Measurements from ENCODE around the gene HDAC7.

The HDAC7 gene

DNA sequence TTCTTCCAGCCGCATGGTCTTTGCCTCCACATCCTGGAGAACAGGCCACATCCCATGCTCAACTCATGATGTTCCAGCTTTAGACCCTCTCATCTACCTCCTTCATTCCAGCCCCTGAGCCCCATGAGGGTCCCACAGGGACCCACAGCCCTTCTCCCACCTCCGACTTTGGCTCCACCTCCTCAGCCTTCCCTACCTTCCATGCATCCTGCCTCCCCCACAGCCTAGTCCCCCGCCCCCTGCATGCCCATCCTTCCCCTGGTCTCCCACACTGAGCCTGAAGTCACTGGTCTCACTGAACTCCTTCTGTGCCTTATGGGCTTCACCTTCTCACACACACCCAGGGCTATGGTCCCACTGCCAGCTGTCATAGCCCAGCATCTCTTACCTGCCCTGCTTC is 70.8 kb downstream of the HDAC7 start:
- ChIA-PET POLR2A (no interaction called here), CTCF (interaction anchor here (1.5 to 46.2 kb wide), 2 partner anchors 9 to 33 kb away, joined by 5 to 1524 read pairs; partner anchors contain the start of genes RAPGEF3 and SLC48A1)
- no peak for DNase-seq (ENCODE audit: extremely low spot score)
- TF ChIP-seq, protein P1, sequence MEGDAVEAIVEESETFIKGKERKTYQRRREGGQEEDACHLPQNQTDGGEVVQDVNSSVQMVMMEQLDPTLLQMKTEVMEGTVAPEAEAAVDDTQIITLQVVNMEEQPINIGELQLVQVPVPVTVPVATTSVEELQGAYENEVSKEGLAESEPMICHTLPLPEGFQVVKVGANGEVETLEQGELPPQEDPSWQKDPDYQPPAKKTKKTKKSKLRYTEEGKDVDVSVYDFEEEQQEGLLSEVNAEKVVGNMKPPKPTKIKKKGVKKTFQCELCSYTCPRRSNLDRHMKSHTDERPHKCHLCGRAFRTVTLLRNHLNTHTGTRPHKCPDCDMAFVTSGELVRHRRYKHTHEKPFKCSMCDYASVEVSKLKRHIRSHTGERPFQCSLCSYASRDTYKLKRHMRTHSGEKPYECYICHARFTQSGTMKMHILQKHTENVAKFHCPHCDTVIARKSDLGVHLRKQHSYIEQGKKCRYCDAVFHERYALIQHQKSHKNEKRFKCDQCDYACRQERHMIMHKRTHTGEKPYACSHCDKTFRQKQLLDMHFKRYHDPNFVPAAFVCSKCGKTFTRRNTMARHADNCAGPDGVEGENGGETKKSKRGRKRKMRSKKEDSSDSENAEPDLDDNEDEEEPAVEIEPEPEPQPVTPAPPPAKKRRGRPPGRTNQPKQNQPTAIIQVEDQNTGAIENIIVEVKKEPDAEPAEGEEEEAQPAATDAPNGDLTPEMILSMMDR (IDR thresholded peaks at IDR 0.05; ENCODE audit: control extremely low read depth, extremely low read depth, low read depth, missing control alignments), result no peak

DNA sequence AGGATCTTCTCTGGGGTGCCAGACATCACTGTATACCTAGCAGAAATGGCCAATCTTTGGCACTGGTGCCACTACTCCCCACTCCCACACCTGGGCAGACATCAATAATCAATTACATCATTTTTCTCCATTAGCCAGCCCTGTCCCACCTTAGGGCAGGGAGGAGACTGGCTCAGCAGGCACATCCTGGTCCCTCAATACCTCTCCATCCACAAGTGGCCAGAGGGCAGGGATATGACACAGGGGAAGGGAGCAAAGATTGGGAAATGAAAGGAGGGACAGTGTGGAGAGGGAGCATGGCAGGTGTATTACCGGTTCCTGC is 71.2 kb downstream of the HDAC7 start:
- TF ChIP-seq, protein P1 (IDR thresholded peaks at IDR 0.05; ENCODE audit: control extremely low read depth, extremely low read depth, low read depth, missing control alignments), result no peak
- ChIA-PET POLR2A (no interaction called here), CTCF (interaction anchor here (1.5 to 46.2 kb wide), 4 partner anchors 9 to 215 kb away, joined by 4 to 1524 read pairs (median 6); partner anchors contain the start of genes RAPGEF3, SLC48A1 and TMEM106C)
- no peak for DNase-seq (ENCODE audit: extremely low spot score)

DNA sequence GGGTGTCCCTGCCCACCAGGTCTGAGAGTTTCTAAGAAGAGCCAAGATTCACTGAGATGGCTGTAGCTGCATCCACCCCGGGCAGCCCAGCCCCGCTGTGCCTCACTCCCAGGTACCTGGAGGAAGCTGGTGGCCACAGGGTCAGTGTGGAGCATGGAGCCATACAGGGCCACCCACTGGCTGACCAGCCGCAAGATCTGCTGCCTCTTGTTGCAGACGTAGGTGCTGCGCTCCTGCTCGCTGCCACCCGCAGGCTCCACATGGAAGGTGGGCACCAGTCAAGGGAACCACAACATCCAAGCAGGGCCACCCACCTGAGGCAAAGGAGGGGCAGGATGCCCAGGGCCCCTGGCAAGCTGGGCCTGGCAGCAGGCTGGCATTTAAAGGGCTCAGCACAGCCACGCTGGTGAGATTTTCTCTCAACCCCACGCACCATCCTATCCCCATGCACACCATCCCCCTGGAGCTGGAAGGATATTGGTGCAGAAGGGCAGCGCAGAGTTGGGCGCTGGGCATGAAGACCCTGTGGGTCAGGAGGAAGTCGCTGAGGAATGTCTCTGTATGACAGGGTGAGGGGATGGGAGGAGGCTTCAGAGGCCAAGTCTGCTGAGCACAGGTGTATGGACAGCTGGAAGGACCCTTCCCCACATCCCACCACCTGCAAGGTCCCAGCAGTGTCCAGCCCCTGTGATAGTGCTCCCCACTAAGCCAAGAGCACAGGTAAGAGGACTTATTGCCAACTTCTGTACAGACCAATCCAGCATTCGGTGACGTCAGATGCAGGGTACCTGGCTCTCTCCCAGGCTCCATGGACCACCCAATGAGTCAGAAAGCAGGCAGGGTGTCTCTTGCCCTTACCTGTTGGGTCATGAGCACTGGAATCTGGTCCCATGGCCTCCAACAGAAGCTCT is 71.9 kb downstream of the HDAC7 start:
- no peak for DNase-seq (ENCODE audit: extremely low spot score)
- TF ChIP-seq, protein P1 (IDR thresholded peaks at IDR 0.05; ENCODE audit: control extremely low read depth, extremely low read depth, low read depth, missing control alignments), result no peak
- ChIA-PET POLR2A (interaction anchor here (0.6 kb wide), 1 partner anchor 38 kb away, joined by 3 read pairs; no protein-coding TSS in a partner anchor), CTCF (interaction anchor here (1.5 to 46.2 kb wide), 6 partner anchors 9 to 216 kb away, joined by 4 to 1524 read pairs (median 6); partner anchors contain the start of genes RAPGEF3, SLC48A1 and TMEM106C)

DNA sequence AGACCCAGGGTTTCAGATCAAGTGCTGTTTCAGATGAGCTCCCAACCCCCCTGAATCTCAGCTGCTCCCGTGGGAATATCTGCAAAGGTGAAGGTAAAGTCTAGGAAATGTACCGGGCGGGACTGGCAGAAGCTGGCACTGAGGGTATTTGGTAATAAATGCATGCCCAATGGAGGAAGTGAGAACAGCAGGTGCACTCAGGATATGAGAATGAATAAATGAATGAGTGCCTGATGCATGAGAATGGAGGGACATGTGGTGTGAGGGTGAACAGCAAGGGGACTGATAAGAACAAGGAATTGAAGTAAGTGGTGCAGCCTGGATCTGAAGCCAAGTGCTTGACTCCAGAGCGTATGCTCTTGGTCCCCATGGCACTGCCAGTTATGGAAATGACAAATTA is 72.6 kb downstream of the HDAC7 start:
- TF ChIP-seq, protein P1 (IDR thresholded peaks at IDR 0.05; ENCODE audit: control extremely low read depth, extremely low read depth, low read depth, missing control alignments), result no peak
- DNase-seq (ENCODE audit: extremely low spot score), result peak; percentile 24
- CTCF ChIA-PET, result interaction anchor here (1.5 to 46.2 kb wide), 5 partner anchors 10 to 216 kb away, joined by 4 to 1524 read pairs (median 7); partner anchors contain the start of genes RAPGEF3, SLC48A1 and TMEM106C
- POLR2A ChIA-PET, result interaction anchor here (0.6 kb wide), 1 partner anchor 38 kb away, joined by 3 read pairs; no protein-coding TSS in a partner anchor

DNA sequence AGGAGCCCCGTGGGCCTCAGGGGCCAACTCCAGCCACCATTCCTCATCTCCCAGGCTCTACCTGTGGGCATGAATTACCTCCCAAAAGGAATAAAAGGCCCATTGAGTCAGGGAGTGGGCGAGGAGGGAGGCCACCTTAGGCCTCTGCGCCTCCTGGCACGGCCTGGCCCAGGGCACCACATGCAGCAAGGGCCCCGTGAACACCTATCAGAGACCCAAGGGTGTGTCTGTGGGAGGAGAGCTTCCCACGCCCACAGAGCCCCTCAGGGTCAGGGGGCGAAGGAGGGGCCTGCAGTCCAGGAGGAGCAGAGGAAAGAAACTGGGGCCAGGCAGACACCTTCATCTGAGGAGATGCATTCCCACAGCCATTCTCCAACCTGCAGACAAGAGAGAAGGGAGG is 73.2 kb downstream of the HDAC7 start:
- DNase-seq (ENCODE audit: extremely low spot score), result no peak
- ChIA-PET POLR2A (no interaction called here), CTCF (interaction anchor here (1.5 to 46.2 kb wide), 4 partner anchors 10 to 92 kb away, joined by 6 to 1524 read pairs (median 228); partner anchors contain the start of genes RAPGEF3 and SLC48A1)
- TF ChIP-seq, protein P1 (IDR thresholded peaks at IDR 0.05; ENCODE audit: control extremely low read depth, extremely low read depth, low read depth, missing control alignments), result no peak

DNA sequence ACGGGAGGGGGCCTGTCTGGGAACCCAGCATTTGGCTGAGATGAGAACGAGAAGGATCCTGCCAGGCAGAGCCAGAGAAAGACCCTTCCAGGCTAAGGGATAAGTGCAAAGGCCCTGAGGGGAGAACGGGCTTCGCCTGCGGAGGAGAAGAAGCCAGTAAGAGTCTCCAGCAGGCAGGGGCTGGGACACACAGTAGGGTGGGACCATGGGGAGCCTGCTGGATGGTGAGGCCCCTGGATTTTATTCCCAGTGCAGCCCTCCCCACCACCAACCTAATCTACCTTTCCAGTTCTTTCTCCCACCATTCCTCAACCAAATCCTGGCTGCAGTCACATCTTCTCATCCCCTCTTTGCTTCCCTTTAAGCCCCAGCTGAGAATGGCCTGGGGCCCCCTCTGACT is 73.6 kb downstream of the HDAC7 start:
- CTCF ChIA-PET, result interaction anchor here (12.3 to 46.2 kb wide), 2 partner anchors 11 to 36 kb away, joined by 448 to 1524 read pairs; partner anchors contain the start of genes RAPGEF3 and SLC48A1
- POLR2A ChIA-PET, result no interaction called here
- DNase-seq (ENCODE audit: extremely low spot score), result no peak
- TF ChIP-seq, protein P1 (IDR thresholded peaks at IDR 0.05; ENCODE audit: control extremely low read depth, extremely low read depth, low read depth, missing control alignments), result no peak

Measured in GM10248 (cell line).